ENCODE measurements around the gene ZNF574.

GRCh38 chr19:42091742-42092141 is 15.8 kb downstream of the ZNF574 start:
- TF ChIP-seq, protein P1, sequence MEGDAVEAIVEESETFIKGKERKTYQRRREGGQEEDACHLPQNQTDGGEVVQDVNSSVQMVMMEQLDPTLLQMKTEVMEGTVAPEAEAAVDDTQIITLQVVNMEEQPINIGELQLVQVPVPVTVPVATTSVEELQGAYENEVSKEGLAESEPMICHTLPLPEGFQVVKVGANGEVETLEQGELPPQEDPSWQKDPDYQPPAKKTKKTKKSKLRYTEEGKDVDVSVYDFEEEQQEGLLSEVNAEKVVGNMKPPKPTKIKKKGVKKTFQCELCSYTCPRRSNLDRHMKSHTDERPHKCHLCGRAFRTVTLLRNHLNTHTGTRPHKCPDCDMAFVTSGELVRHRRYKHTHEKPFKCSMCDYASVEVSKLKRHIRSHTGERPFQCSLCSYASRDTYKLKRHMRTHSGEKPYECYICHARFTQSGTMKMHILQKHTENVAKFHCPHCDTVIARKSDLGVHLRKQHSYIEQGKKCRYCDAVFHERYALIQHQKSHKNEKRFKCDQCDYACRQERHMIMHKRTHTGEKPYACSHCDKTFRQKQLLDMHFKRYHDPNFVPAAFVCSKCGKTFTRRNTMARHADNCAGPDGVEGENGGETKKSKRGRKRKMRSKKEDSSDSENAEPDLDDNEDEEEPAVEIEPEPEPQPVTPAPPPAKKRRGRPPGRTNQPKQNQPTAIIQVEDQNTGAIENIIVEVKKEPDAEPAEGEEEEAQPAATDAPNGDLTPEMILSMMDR (IDR thresholded peaks at IDR 0.05; ENCODE audit: low read depth, low read length, poor library complexity, severe bottlenecking), result no peak
- no peak for TF ChIP-seq EZH2phosphoT487 (IDR thresholded peaks at IDR 0.05; ENCODE audit: borderline replicate concordance, low read length)

Measured in DOHH2 (cell line).